ENCODE data around the gene ULK4.
"Not testable (repeated sequence)": the region's sequence is repeated elsewhere in the genome, so short reads cannot be mapped to it uniquely, and the experiment has no call there.

ULK4 gene

GRCh38 chr3:41469083-41469482 lies 492.8 kb downstream of the ULK4 start:
- DNase-seq, result no peak

GRCh38 chr3:41467481-41467880 lies 494.4 kb downstream of the ULK4 start:
- DNase-seq, result no peak

GRCh38 chr3:41464858-41465257 lies 497.0 kb downstream of the ULK4 start:
- no peak for DNase-seq

GRCh38 chr3:41464401-41464800 lies 497.5 kb downstream of the ULK4 start:
- no peak for DNase-seq

GRCh38 chr3:41462103-41462691 lies 499.7 kb downstream of the ULK4 start:
- DNase-seq, result no peak

GRCh38 chr3:41460736-41461135 lies 501.2 kb downstream of the ULK4 start:
- DNase-seq, result no peak

- DNase-seq, result no peak
These were observed 504.7 kb downstream of the ULK4 start for GRCh38 chr3:41457176-41457575.

- DNase-seq, result no peak
These were observed 505.7 kb downstream of the ULK4 start for GRCh38 chr3:41456162-41456561.

GRCh38 chr3:41453618-41454017 lies 508.3 kb downstream of the ULK4 start:
- not testable (repeated sequence) for DNase-seq

GRCh38 chr3:41450416-41451231 lies 511.3 kb downstream of the ULK4 start:
- no peak for DNase-seq

- no peak for DNase-seq
These were observed 513.5 kb downstream of the ULK4 start for GRCh38 chr3:41448396-41448795.

GRCh38 chr3:41447701-41448100 lies 514.2 kb downstream of the ULK4 start:
- DNase-seq, result no peak

GRCh38 chr3:41446316-41446715 lies 515.6 kb downstream of the ULK4 start:
- DNase-seq, result not testable (repeated sequence)

GRCh38 chr3:41441568-41441967 lies 520.3 kb downstream of the ULK4 start:
- no peak for DNase-seq

- DNase-seq, result no peak
These were observed 520.8 kb downstream of the ULK4 start for GRCh38 chr3:41441139-41441538.

GRCh38 chr3:41436983-41437382 lies 524.9 kb downstream of the ULK4 start:
- no peak for DNase-seq

GRCh38 chr3:41434781-41435180 lies 527.1 kb downstream of the ULK4 start:
- DNase-seq, result no peak

- no peak for DNase-seq
These were observed 530.5 kb downstream of the ULK4 start for GRCh38 chr3:41431386-41431785.

- no peak for DNase-seq
These were observed 531.0 kb downstream of the ULK4 start for GRCh38 chr3:41430886-41431285.

- no peak for DNase-seq
These were observed 531.5 kb downstream of the ULK4 start for GRCh38 chr3:41430391-41430790.

- no peak for DNase-seq
These were observed 535.4 kb downstream of the ULK4 start for GRCh38 chr3:41426485-41426884.

- no peak for DNase-seq
These were observed 537.2 kb downstream of the ULK4 start for GRCh38 chr3:41424543-41425300.

- no peak for DNase-seq
These were observed 542.1 kb downstream of the ULK4 start for GRCh38 chr3:41419809-41420208.
